ENCODE measurements around the gene RPS8.
"Not testable (repeated sequence)": the region's sequence is repeated elsewhere in the genome, so short reads cannot be mapped to it uniquely, and the experiment has no call there.

The RPS8 gene

GRCh38 chr1:44803312-44804095 lies 28.2 kb downstream of the RPS8 start:
- no peak for DNase-seq (ENCODE audit: low spot score)

GRCh38 chr1:44805311-44806024 lies 30.1 kb downstream of the RPS8 start:
- no peak for DNase-seq (ENCODE audit: low spot score)

- DNase-seq (ENCODE audit: low spot score): no peak
These were observed 30.8 kb downstream of the RPS8 start for GRCh38 chr1:44806025-44806703.

- no peak for DNase-seq (ENCODE audit: low spot score)
These were observed 31.5 kb downstream of the RPS8 start, which contains the start of gene DYNLT4 for GRCh38 chr1:44806704-44807363. DYNLT4 (minus strand) TSS chr1:44807351; CDS start chr1:44806668, 683 bp downstream.

- DNase-seq (ENCODE audit: low spot score): peak; percentile 95
These were observed 32.2 kb downstream of the RPS8 start for GRCh38 chr1:44807364-44808062.

GRCh38 chr1:44808063-44808937 lies 33.0 kb downstream of the RPS8 start, which contains the start of gene BTBD19:
BTBD19 (plus strand) TSS chr1:44808523; CDS start chr1:44808821, 298 bp downstream.
- peak; percentile 74 for DNase-seq (ENCODE audit: low spot score)

GRCh38 chr1:44808938-44809917 lies 33.9 kb downstream of the RPS8 start:
- peak; percentile 52 for DNase-seq (ENCODE audit: low spot score)

- no peak for DNase-seq (ENCODE audit: low spot score)
These were observed 34.9 kb downstream of the RPS8 start for GRCh38 chr1:44810101-44810761.

- not testable (repeated sequence) for DNase-seq (ENCODE audit: low spot score)
These were observed 35.4 kb downstream of the RPS8 start for GRCh38 chr1:44810762-44811105.

- no peak for DNase-seq (ENCODE audit: low spot score)
These were observed 35.9 kb downstream of the RPS8 start for GRCh38 chr1:44811234-44811633.

GRCh38 chr1:44812822-44813543 lies 37.6 kb downstream of the RPS8 start:
- DNase-seq (ENCODE audit: low spot score): no peak

GRCh38 chr1:44815926-44816325 lies 40.6 kb downstream of the RPS8 start:
- DNase-seq (ENCODE audit: low spot score): not testable (repeated sequence)

GRCh38 chr1:44817307-44817706 lies 42.0 kb downstream of the RPS8 start:
- no peak for DNase-seq (ENCODE audit: low spot score)

- no peak for DNase-seq (ENCODE audit: low spot score)
These were observed 42.6 kb downstream of the RPS8 start for GRCh38 chr1:44817771-44818495.

GRCh38 chr1:44819196-44819607 lies 43.9 kb downstream of the RPS8 start:
- DNase-seq (ENCODE audit: low spot score): no peak

GRCh38 chr1:44819608-44820327 lies 44.4 kb downstream of the RPS8 start:
- peak; percentile 93 for DNase-seq (ENCODE audit: low spot score)
